Measurements from ENCODE around the gene ANKS6. TPM values are rescaled to one million over a fixed set of nuclear protein-coding genes. Genes with fewer than 3 reads are reported as not detected.

ANKS6 gene
- total RNA-seq, 1 donor from 2014 or later = 17.1 TPM

DNA sequence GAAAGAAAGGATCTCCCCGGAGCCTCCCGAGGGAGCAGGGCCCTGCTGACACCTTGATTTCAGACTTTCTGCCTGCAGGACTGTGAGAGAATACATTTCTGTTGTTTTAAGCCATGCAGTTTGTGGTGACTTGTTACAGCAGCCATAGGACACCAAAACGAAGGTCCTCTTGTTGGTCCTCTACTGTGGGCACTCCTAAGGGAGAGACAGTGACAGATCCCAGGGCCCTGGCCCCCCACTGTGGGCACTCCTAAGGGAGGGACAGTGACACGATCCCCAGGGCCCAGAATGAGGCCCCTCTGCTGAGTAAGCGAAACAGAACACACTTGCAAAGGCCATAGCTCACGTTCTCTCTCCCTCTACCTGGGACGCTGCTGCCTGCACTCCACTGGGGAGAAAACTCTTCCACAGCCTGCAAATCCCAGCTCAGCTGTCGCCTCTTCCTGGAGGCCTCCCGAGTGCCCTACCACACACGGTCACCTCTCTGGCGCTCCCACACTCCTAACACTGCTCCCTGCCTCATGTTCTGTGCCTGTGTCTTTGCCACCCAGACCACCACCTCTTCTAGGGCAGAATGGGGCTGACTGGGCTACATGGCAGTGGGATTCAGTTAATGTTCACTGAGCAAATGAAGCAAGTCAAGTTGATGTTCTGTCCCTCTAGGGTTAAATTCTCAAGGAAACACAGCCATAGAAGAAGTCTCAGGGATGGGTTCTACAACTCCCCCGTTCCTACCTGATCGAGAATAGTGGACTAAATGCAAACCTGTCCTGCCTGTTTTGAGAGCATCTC, 23.8 kb downstream of the ANKS6 start:
- Mint-ChIP-seq H3K9me3 (ENCODE audit: low read depth) (no peaks in the 10 kb centered on the region), H3K36me3 (ENCODE audit: low read depth) (peaks cover 27% of the 10 kb centered on the region), H3K4me1 (ENCODE audit: low read depth) (no peaks in the 10 kb centered on the region), H3K27ac (ENCODE audit: unreplicated experiment) (no peak overlapping the region), H3K27me3 (ENCODE audit: low read depth) (no peaks in the 10 kb centered on the region), H3K4me3 (ENCODE audit: unreplicated experiment) (no peak overlapping the region)
- no peak for TF ChIP-seq CTCF (IDR thresholded peaks at IDR 0.05)
- peak; percentile 72 for DNase-seq (ENCODE audit: low spot score)

- TF ChIP-seq CTCF (IDR thresholded peaks at IDR 0.05) = no peak
- H3K27ac Mint-ChIP-seq (ENCODE audit: unreplicated experiment) = no peak overlapping the region
- H3K27me3 Mint-ChIP-seq (ENCODE audit: low read depth) = no peaks in the 10 kb centered on the region
- peak; percentile 72 for DNase-seq (ENCODE audit: low spot score)
- H3K9me3 Mint-ChIP-seq (ENCODE audit: low read depth) = no peaks in the 10 kb centered on the region
- H3K4me1 Mint-ChIP-seq (ENCODE audit: low read depth) = no peaks in the 10 kb centered on the region
- peaks cover 31% of the 10 kb centered on the region for H3K36me3 Mint-ChIP-seq (ENCODE audit: low read depth)
- H3K4me3 Mint-ChIP-seq (ENCODE audit: unreplicated experiment) = no peak overlapping the region
These were observed 25.0 kb downstream of the ANKS6 start for GRCh38 chr9:98771209-98771874.

DNA sequence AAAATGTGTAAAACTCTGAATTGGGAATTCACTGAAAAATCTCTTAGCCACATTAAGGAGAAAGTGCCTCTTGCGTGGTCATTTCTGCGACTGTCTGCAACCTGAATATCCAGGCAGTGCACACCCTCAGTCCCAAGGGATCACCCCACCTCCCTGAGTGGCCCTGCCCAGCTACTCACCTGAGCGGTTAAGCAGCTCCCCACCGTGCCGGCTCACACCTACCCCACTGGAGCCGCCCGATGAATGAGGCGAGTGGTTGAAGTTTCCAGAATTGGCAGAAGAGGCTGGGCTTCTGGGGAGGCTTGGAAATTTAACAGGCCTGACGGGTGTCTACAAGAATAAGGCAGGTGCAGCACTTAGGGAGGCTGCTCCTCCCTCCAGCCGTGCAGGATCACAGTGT, 25.6 kb downstream of the ANKS6 start:
- H3K4me3 Mint-ChIP-seq (ENCODE audit: unreplicated experiment) = no peak overlapping the region
- no peak for TF ChIP-seq CTCF (IDR thresholded peaks at IDR 0.05)

DNA sequence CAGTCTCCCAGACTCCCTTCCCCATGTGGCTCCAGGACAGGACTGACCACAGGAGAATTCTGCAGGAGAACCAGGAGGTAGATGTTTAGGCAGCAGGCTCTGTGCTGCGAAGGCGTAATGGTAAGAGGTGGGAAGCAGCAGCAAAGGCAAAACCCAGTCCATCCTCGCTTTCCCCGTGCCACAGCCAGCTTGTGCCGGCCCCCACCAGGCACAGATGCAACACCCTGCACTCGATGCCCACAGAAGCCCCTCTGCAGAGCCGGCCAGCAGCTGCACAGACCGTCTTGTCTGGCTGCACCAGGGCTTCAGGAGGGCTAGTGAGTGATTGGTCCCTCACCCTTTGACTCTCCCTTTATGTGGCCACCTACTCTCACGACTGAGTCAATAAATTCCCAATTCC, 28.0 kb downstream of the ANKS6 start:
- TF ChIP-seq CTCF (IDR thresholded peaks at IDR 0.05) = no peak

More for the DNA sequence above, 25.6 kb downstream of the ANKS6 start:
- Mint-ChIP-seq H3K4me1 (ENCODE audit: low read depth) (no peaks in the 10 kb centered on the region), H3K9me3 (ENCODE audit: low read depth) (no peaks in the 10 kb centered on the region), H3K27me3 (ENCODE audit: low read depth) (no peaks in the 10 kb centered on the region), H3K27ac (ENCODE audit: unreplicated experiment) (no peak overlapping the region), H3K36me3 (ENCODE audit: low read depth) (peaks cover 31% of the 10 kb centered on the region)
- peak; percentile 77 for DNase-seq (ENCODE audit: low spot score)

GRCh38 chr9:98767915-98768314, 28.4 kb downstream of the ANKS6 start:
- Mint-ChIP-seq H3K36me3 (ENCODE audit: low read depth) (peaks cover 37% of the 10 kb centered on the region), H3K4me1 (ENCODE audit: low read depth) (no peaks in the 10 kb centered on the region), H3K27me3 (ENCODE audit: low read depth) (no peaks in the 10 kb centered on the region), H3K27ac (ENCODE audit: unreplicated experiment) (no peak overlapping the region), H3K4me3 (ENCODE audit: unreplicated experiment) (no peak overlapping the region), H3K9me3 (ENCODE audit: low read depth) (peaks cover 13% of the 10 kb centered on the region)
- DNase-seq (ENCODE audit: low spot score) = peak; percentile 58
- no peak for TF ChIP-seq CTCF (IDR thresholded peaks at IDR 0.05)

More for the DNA sequence above, 28.0 kb downstream of the ANKS6 start:
- Mint-ChIP-seq H3K4me3 (ENCODE audit: unreplicated experiment) (no peak overlapping the region), H3K4me1 (ENCODE audit: low read depth) (no peaks in the 10 kb centered on the region), H3K36me3 (ENCODE audit: low read depth) (peaks cover 37% of the 10 kb centered on the region), H3K9me3 (ENCODE audit: low read depth) (peaks cover 10% of the 10 kb centered on the region), H3K27me3 (ENCODE audit: low read depth) (no peaks in the 10 kb centered on the region), H3K27ac (ENCODE audit: unreplicated experiment) (no peak overlapping the region)
- DNase-seq (ENCODE audit: low spot score) = peak; percentile 87

Data from chondrocyte (in vitro differentiated cells).